Iris pigment epithelial cell (primary cell): Measurements from ENCODE around the gene EMC10.

Source experiments
- DNase-seq: peaks from one replicate; pipeline ENCODE4 v3.0.0-alpha.2; 2011; ENCODE audit warnings: low read depth

The EMC10 gene

GRCh38 chr19:50451223-50451534, 25.1 kb upstream of the EMC10 start:
- DNase-seq: no peak

- DNase-seq: no peak
Measured at GRCh38 chr19:50453243-50453642, 23.1 kb upstream of the EMC10 start.

- no peak for DNase-seq
Measured at GRCh38 chr19:50455992-50456391, 20.3 kb upstream of the EMC10 start.

GRCh38 chr19:50457300-50457699, 19.0 kb upstream of the EMC10 start:
- no peak for DNase-seq

- DNase-seq: no peak
Measured at GRCh38 chr19:50458396-50459066, 17.8 kb upstream of the EMC10 start.

GRCh38 chr19:50459067-50459456, 17.2 kb upstream of the EMC10 start:
- DNase-seq: no peak

GRCh38 chr19:50459638-50460037, 16.7 kb upstream of the EMC10 start:
- no peak for DNase-seq

- peak; percentile 63 for DNase-seq
Measured at GRCh38 chr19:50460161-50460765, 16.0 kb upstream of the EMC10 start.

- DNase-seq: peak; percentile 71
Measured at GRCh38 chr19:50461066-50461875, 15.0 kb upstream of the EMC10 start.

- no peak for DNase-seq
Measured at GRCh38 chr19:50462970-50463369, 13.3 kb upstream of the EMC10 start.

GRCh38 chr19:50464348-50464747, 12.0 kb upstream of the EMC10 start:
- DNase-seq: no peak

- DNase-seq: no peak
Measured at GRCh38 chr19:50465000-50465399, 11.3 kb upstream of the EMC10 start.

- no peak for DNase-seq
Measured at GRCh38 chr19:50465986-50466705, 10.2 kb upstream of the EMC10 start.

- no peak for DNase-seq
Measured at GRCh38 chr19:50466706-50467039, 9.6 kb upstream of the EMC10 start.

GRCh38 chr19:50467566-50467965, 8.7 kb upstream of the EMC10 start:
- DNase-seq: no peak

- no peak for DNase-seq
Measured at GRCh38 chr19:50468818-50469217, 7.5 kb upstream of the EMC10 start.

GRCh38 chr19:50473336-50473735, 3.0 kb upstream of the EMC10 start:
- peak; percentile 23 for DNase-seq

GRCh38 chr19:50475101-50475568, 1.2 kb upstream of the EMC10 start:
- no peak for DNase-seq

- no peak for DNase-seq
Measured at GRCh38 chr19:50475736-50476223, 527 bp upstream of the EMC10 start.

- DNase-seq: no peak
Measured at GRCh38 chr19:50476907-50477238, 566 bp downstream of the EMC10 start.

- no peak for DNase-seq
Measured at GRCh38 chr19:50477751-50478515, 1.6 kb downstream of the EMC10 start.
